B cell (primary cell): ENCODE measurements around the gene SOCS2. TPM values are rescaled to one million over a fixed set of nuclear protein-coding genes. Genes with fewer than 3 reads are reported as not detected.

Source experiments
- ATAC-seq: fragments of 200-7000 bp; cut with Tn5 transposase; one replicate; pipeline ENCODE4 v1.10.0; 2021; ENCODE audit warnings: low read depth, mild to moderate bottlenecking, moderate number of reproducible peaks, moderate library complexity
- CTCF ChIA-PET: fragments of 350-600 bp; sonication (Branson Sonifier 250); formaldehyde crosslinking; loops from one replicate; lab custom pipeline; 2021; ENCODE audit warnings: antibody characterized with exemption, inconsistent platforms; lab: Charles Lee
- POLR2A ChIA-PET: fragments of 350-600 bp; sonication (Branson Sonifier 250); formaldehyde crosslinking; loops from one replicate; lab custom pipeline; 2021; ENCODE audit warnings: antibody characterized with exemption; lab: Charles Lee
- DNase-seq: peaks from one replicate; pipeline ENCODE4 v3.0.0; 2013
- H2AFZ ChIP-seq: 2 replicates; pipeline ENCODE4 v1.6.1; 2012; ENCODE audit warnings: mild to moderate bottlenecking, low read depth, low read length; ENCODE audit not compliant: insufficient read depth, poor library complexity, severe bottlenecking
- H3K27ac ChIP-seq, 2 donors: 1 replicate in 1 of 2; 2 replicates in 1 of 2; pipeline ENCODE4 v1.5.1; 2012 to 2013; ENCODE audit warnings: low read length in 2 of 2, mild to moderate bottlenecking in 2 of 2, moderate library complexity in 1 of 2
- H3K27me3 ChIP-seq, 4 experiments: fragments of 200-600 bp in 1 of 4; sonication (generic) in 1 of 4; replicated peaks in 1 of 4; 1 replicate in 2 of 4; 2 replicates in 2 of 4; pipeline versions ENCODE4 v1.6.1 to v1.7.0; 2013 to 2016; ENCODE audit warnings: low read length in 3 of 4, mild to moderate bottlenecking in 2 of 4, mixed read lengths in 1 of 4, moderate library complexity in 1 of 4; ENCODE audit not compliant: insufficient read depth in 4 of 4, control insufficient read depth in 3 of 4; ENCODE audit errors: control extremely low read depth in 1 of 4
- H3K36me3 ChIP-seq, 2 experiments: replicated peaks in 1 of 2; 1 replicate in 1 of 2; 2 replicates in 1 of 2; pipeline versions ENCODE4 v1.6.1 to v1.7.1; 2013; ENCODE audit warnings: low read length in 1 of 2; ENCODE audit not compliant: insufficient read depth in 2 of 2, control insufficient read depth in 1 of 2; ENCODE audit errors: control extremely low read depth in 1 of 2, extremely low read depth in 1 of 2
- H3K4me1 ChIP-seq, 2 donors: fragments of 200-600 bp in 1 of 2; sonication (generic) in 1 of 2; 1 replicate in 1 of 2; 2 replicates in 1 of 2; pipeline versions ENCODE4 v1.5.1 to v1.6.1; 2013 to 2017; ENCODE audit warnings: low read length in 2 of 2; ENCODE audit not compliant: control insufficient read depth in 2 of 2, insufficient read depth in 2 of 2
- H3K4me2 ChIP-seq: replicated peaks from 2 replicates; pipeline ENCODE3; 2012; ENCODE audit warnings: mild to moderate bottlenecking, low read depth, low read length; ENCODE audit not compliant: poor library complexity, severe bottlenecking
- H3K4me3 ChIP-seq, 5 experiments: fragments of 200-600 bp in 1 of 5; sonication (generic) in 1 of 5; 1 replicate in 3 of 5; 2 replicates in 2 of 5; pipeline versions ENCODE4 v1.5.1 to v1.7.0; 2011 to 2016; ENCODE audit warnings: low read length in 4 of 5, mild to moderate bottlenecking in 4 of 5, low read depth in 2 of 5, control low read depth in 1 of 5, moderate library complexity in 1 of 5; ENCODE audit not compliant: insufficient read depth in 1 of 5; ENCODE audit errors: control extremely low read depth in 1 of 5, extremely low read depth in 1 of 5
- H3K79me2 ChIP-seq: fragments of 200-600 bp; sonication (generic); one replicate; pipeline ENCODE4 v1.6.0; 2016; ENCODE audit warnings: low read length; ENCODE audit not compliant: control insufficient read depth, insufficient read depth
- H3K9ac ChIP-seq: fragments of 200-600 bp; sonication (generic); 2 replicates; pipeline ENCODE4 v1.6.1; 2017; ENCODE audit warnings: mild to moderate bottlenecking, low read length, moderate library complexity
- H3K9me3 ChIP-seq, 3 donors: one replicate each; pipeline versions ENCODE4 v1.6.1 to v1.7.1; 2013; ENCODE audit warnings: low read length in 2 of 3; ENCODE audit not compliant: control insufficient read depth in 2 of 3, insufficient read depth in 1 of 3; ENCODE audit errors: control extremely low read depth in 1 of 3
- H4K20me1 ChIP-seq: 2 replicates; pipeline ENCODE4 v1.6.0; 2012; ENCODE audit warnings: mild to moderate bottlenecking, low read length; ENCODE audit not compliant: insufficient read depth, control insufficient read depth, poor library complexity, severe bottlenecking
- H3K27ac Mint-ChIP-seq: one replicate; pipeline ENCODE4 v1.8.0; 2021; ENCODE audit warnings: mixed read lengths
- H3K27me3 Mint-ChIP-seq: one replicate; pipeline ENCODE4 v1.8.0; 2021; ENCODE audit warnings: mixed read lengths
- H3K4me1 Mint-ChIP-seq: one replicate; pipeline ENCODE4 v1.8.0; 2021; ENCODE audit warnings: mixed read lengths
- H3K4me3 Mint-ChIP-seq: one replicate; pipeline ENCODE4 v1.8.0; 2021; ENCODE audit warnings: mixed read lengths
- H3K9me3 Mint-ChIP-seq: one replicate; pipeline ENCODE4 v1.8.0; 2022; ENCODE audit warnings: mixed read lengths; ENCODE audit not compliant: insufficient read depth
- EZH2 ChIP-seq: IDR thresholded peaks from 2 replicates; pipeline ENCODE4 v1.6.1; 2012; ENCODE audit warnings: borderline replicate concordance, low read depth, mild to moderate bottlenecking, moderate library complexity, low read length; ENCODE audit not compliant: insufficient read depth, poor library complexity, severe bottlenecking
- WGBS: methylation state at CpG from one replicate; pipeline ENCODE4 v1.1.5; 2013; ENCODE audit warnings: missing lambda C conversion rate; ENCODE audit not compliant: insufficient coverage; 5-methylcytosine and 5-hydroxymethylcytosine counted together
- intact Hi-C: fragments of 100-400 bp; cut with micrococcal nuclease; formaldehyde crosslinking; loops from one replicate; pipeline ENCODE4 v1.10.0; 2022
- polyA minus RNA-seq: library from RNA; depleted of rRNA, polyadenylated mRNA; stranded (reverse); fragments of >200 nt; gene quantifications from 2 replicates; pipeline ENCODE4 v1.2.3, GENCODE V29; 2012
- polyA plus RNA-seq: library from polyadenylated mRNA; depleted of rRNA; stranded (reverse); fragments of >200 nt; gene quantifications from 2 replicates; pipeline ENCODE4 v1.2.3, GENCODE V29; 2012
- total RNA-seq, 2 donors: library from RNA; stranded (reverse); fragments of 120-200 nt in 1 of 2; gene quantifications; 1 replicate in 1 of 2; 2 replicates in 1 of 2; pipeline versions ENCODE4 v1.2.3 to v1.2.4, GENCODE V29; 2013 to 2022
- TF ChIP-seq, protein P1 (sequence below): fragments of 200-600 bp; IDR thresholded peaks from one replicate; pipeline ENCODE4 v1.8.0; 2022; ENCODE audit warnings: antibody characterized with exemption, mild to moderate bottlenecking

The SOCS2 gene, protein sequence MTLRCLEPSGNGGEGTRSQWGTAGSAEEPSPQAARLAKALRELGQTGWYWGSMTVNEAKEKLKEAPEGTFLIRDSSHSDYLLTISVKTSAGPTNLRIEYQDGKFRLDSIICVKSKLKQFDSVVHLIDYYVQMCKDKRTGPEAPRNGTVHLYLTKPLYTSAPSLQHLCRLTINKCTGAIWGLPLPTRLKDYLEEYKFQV
- total RNA-seq: 0.49 and 1.3 TPM in 2 replicates
- 1.2 TPM for total RNA-seq (2013)
- 1.3 and 1.6 TPM in 2 replicates for polyA plus RNA-seq
- 1.4 and 1.5 TPM in 2 replicates for polyA minus RNA-seq

DNA sequence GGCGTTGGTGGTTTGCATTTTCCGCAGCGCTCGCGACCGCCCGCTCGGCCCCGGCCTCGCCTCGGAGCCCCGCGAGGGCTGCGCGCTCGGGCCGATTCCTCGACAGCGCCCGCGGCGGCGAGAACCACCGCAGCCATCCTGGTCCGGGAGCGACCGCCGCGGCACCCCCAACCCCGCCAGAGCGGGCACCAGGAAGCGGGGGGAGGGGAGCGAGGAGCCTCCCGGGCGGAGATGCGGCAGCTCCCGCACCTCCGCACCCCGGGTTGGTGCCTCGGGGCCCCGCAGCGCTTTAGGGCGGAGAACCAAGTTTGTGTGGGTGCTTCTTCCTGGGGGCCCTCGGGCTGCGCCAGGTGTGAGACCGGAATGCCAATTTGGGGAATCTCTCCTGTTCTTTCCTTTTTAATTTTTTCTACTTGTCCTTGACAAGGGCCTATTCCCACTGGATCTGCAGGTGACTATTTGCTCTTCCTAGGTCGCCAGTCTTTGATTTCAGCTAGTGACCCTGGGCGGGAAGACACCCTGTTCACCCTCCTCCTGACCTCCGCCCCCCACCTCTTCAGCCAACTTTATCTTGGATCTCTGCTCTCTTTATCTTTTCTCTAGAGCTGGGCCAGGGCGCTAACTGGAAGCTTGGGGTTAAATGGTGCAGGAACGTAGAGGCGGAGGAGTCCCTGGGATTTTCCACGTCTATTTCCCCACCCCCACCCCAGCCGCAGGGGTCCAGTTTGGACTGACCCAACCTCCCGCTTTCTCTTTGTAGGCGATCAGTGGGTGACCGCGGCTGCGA is at the start of gene SOCS2:
Gene SOCS2, plus strand, starts transcription at position 751 of the 787 bp plus-strand sequence. CDS start 223 bp downstream, outside the sequence.
- Mint-ChIP-seq H3K27me3 (peaks cover 47% of the 10 kb centered on the region), H3K9me3 (no peaks in the 10 kb centered on the region), H3K27ac (peak within 1 kb of the TSS; percentile 71), H3K4me3 (peak within 1 kb of the TSS; percentile 88), H3K4me1 (peaks cover 21% of the 10 kb centered on the region)
- Histone ChIP-seq H3K27ac (no peak within 1 kb of the TSS), H3K27me3 (peaks cover 0 to 54% (median 44%) of the 10 kb centered on the region in 4 experiments), H2AFZ (peak within 1 kb of the TSS; percentile 88), H3K79me2 (no peaks in the 10 kb centered on the region), H3K9ac (peak within 1 kb of the TSS; percentile 79), H3K4me1 (peaks cover 26 to 33% of the 10 kb centered on the region in 2 donors), H3K9me3 (peaks cover 0 to 16% (median 0%) of the 10 kb centered on the region in 3 donors), H3K4me3 (peak within 1 kb of the TSS; percentile 44 to 89 (median 67)), H3K4me2 (peak within 1 kb of the TSS; percentile 98), H3K36me3 (no peaks in the 10 kb centered on the region), H4K20me1 (no peaks in the 10 kb centered on the region)
- intact Hi-C loops: loop anchor here (1.0 to 10.0 kb wide), 5 partner anchors 105 to 893 kb away; partner anchors contain the start of genes CRADD, EEA1, NUDT4 and UBE2N
- TF ChIP-seq, protein P1, sequence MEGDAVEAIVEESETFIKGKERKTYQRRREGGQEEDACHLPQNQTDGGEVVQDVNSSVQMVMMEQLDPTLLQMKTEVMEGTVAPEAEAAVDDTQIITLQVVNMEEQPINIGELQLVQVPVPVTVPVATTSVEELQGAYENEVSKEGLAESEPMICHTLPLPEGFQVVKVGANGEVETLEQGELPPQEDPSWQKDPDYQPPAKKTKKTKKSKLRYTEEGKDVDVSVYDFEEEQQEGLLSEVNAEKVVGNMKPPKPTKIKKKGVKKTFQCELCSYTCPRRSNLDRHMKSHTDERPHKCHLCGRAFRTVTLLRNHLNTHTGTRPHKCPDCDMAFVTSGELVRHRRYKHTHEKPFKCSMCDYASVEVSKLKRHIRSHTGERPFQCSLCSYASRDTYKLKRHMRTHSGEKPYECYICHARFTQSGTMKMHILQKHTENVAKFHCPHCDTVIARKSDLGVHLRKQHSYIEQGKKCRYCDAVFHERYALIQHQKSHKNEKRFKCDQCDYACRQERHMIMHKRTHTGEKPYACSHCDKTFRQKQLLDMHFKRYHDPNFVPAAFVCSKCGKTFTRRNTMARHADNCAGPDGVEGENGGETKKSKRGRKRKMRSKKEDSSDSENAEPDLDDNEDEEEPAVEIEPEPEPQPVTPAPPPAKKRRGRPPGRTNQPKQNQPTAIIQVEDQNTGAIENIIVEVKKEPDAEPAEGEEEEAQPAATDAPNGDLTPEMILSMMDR: no peak
- peak; percentile 8 for TF ChIP-seq EZH2
- ChIA-PET POLR2A (interaction anchor here (0.6 kb wide), 1 partner anchor 413 kb away, joined by 9 read pairs; no protein-coding TSS in a partner anchor), CTCF (interaction anchor here (1.0 to 11.7 kb wide), 4 partner anchors 19 to 530 kb away, joined by 3 to 189 read pairs (median 4); no protein-coding TSS in a partner anchor)
- WGBS: 1% methylated on average over 53 of the region's 59 CpGs
- DNase-seq (peak; percentile 63), ATAC-seq (peak; percentile 4)
